ENCODE results near the gene RXFP1.

The RXFP1 gene

GRCh38 chr4:158532556-158533231, 11.0 kb downstream of the RXFP1 start:
- no peak overlapping the region for H3K27ac ChIP-seq
- TF ChIP-seq CTCF (conservative IDR thresholded peaks at IDR 0.05) = no peak
- TF ChIP-seq ZFX (IDR thresholded peaks at IDR 0.05) = no peak

GRCh38 chr4:158534727-158535126, 13.0 kb downstream of the RXFP1 start:
- H3K27ac ChIP-seq = no peak overlapping the region
- TF ChIP-seq CTCF (conservative IDR thresholded peaks at IDR 0.05) (no peak), ZFX (IDR thresholded peaks at IDR 0.05) (no peak)

GRCh38 chr4:158535130-158535614, 13.5 kb downstream of the RXFP1 start:
- H3K27ac ChIP-seq = no peak overlapping the region
- TF ChIP-seq ZFX (IDR thresholded peaks at IDR 0.05) (no peak), CTCF (conservative IDR thresholded peaks at IDR 0.05) (no peak)

GRCh38 chr4:158536833-158537232, 15.2 kb downstream of the RXFP1 start:
- no peak overlapping the region for H3K27ac ChIP-seq
- TF ChIP-seq CTCF (conservative IDR thresholded peaks at IDR 0.05) = no peak

GRCh38 chr4:158538176-158538575, 16.5 kb downstream of the RXFP1 start:
- TF ChIP-seq ZFX (IDR thresholded peaks at IDR 0.05) (no peak), CTCF (conservative IDR thresholded peaks at IDR 0.05) (no peak)
- no peak overlapping the region for H3K27ac ChIP-seq

- H3K27ac ChIP-seq = no peak overlapping the region
- no peak for TF ChIP-seq CTCF (conservative IDR thresholded peaks at IDR 0.05)
- no peak for TF ChIP-seq ZFX (IDR thresholded peaks at IDR 0.05)
These were observed 17.2 kb downstream of the RXFP1 start for GRCh38 chr4:158538911-158539310.

- TF ChIP-seq ZFX (IDR thresholded peaks at IDR 0.05) (no peak), CTCF (conservative IDR thresholded peaks at IDR 0.05) (no peak)
- no peak overlapping the region for H3K27ac ChIP-seq
These were observed 18.6 kb downstream of the RXFP1 start for GRCh38 chr4:158540125-158540907.

Measured in C4-2B (cell line).